Testis (tissue), 2 donors: ENCODE data around the gene AAK1.

ENCODE experiments used
- CTCF ChIP-seq, 3 experiments: fragments of 450-650 bp in 2 of 3; fragments of 200-600 bp in 1 of 3; sonication (generic) in 1 of 3; IDR thresholded peaks; one replicate each; pipeline ENCODE4 v1.5.1; 2016 to 2019; ENCODE audit warnings: antibody characterized with exemption in 3 of 3, mild to moderate bottlenecking in 2 of 3, moderate library complexity in 1 of 3
- POLR2A ChIP-seq: fragments of 450-650 bp; IDR thresholded peaks from one replicate; pipeline ENCODE4 v1.6.1; 2017; ENCODE audit warnings: antibody characterized with exemption, mild to moderate bottlenecking, moderate library complexity

- no peak for TF ChIP-seq POLR2A
- no peak for TF ChIP-seq CTCF (IDR thresholded peaks at IDR 0.05)
Measured at GRCh38 chr2:69635432-69635831, 8.1 kb downstream of the AAK1 start.
